Tibial nerve (tissue), 4 donors: Measurements from ENCODE around the gene KLHL35. TPM values are rescaled to one million over a fixed set of nuclear protein-coding genes. Genes with fewer than 3 reads are reported as not detected.
"Not testable (repeated sequence)": the region's sequence is repeated elsewhere in the genome, so short reads cannot be mapped to it uniquely, and the experiment has no call there.

Experiments used
- DNase-seq, 2 donors: peaks; one replicate each; pipeline ENCODE4 v3.0.0-alpha.2; 2019; ENCODE audit warnings: low spot score in 2 of 2
- H3K27ac ChIP-seq, 4 donors: fragments of 200-600 bp; sonication (generic) in 3 of 4; one replicate each; pipeline ENCODE4 v1.5.1; 2017 to 2019; ENCODE audit warnings: mild to moderate bottlenecking in 1 of 4
- H3K27me3 ChIP-seq, 2 donors: fragments of 200-600 bp; sonication (generic) in 1 of 2; one replicate each; pipeline versions ENCODE4 v1.5.1 to v1.6.0; 2017 to 2019
- H3K36me3 ChIP-seq, 3 donors: fragments of 200-600 bp; sonication (generic); one replicate each; pipeline ENCODE4 v1.5.1; 2018 to 2019
- H3K4me1 ChIP-seq, 4 donors: fragments of 200-600 bp; sonication (generic) in 3 of 4; one replicate each; pipeline ENCODE4 v1.5.1; 2017 to 2019
- H3K4me3 ChIP-seq, 4 donors: fragments of 200-600 bp; sonication (generic) in 3 of 4; one replicate each; pipeline ENCODE4 v1.5.1; 2017 to 2019; ENCODE audit warnings: mild to moderate bottlenecking in 1 of 4, moderate library complexity in 1 of 4
- H3K9me3 ChIP-seq, 4 donors: fragments of 200-600 bp; sonication (generic) in 3 of 4; one replicate each; pipeline ENCODE4 v1.5.1; 2017 to 2019
- EP300 ChIP-seq, 2 donors: sonication (generic); formaldehyde crosslinking; IDR thresholded peaks; one replicate each; pipeline ENCODE4 v1.6.1; 2017; ENCODE audit warnings: antibody characterized with exemption in 2 of 2, mild to moderate bottlenecking in 1 of 2
- POLR2A ChIP-seq, 2 donors: fragments of 450-650 bp; IDR thresholded peaks; one replicate each; pipeline ENCODE4 v1.6.1; 2017; ENCODE audit warnings: antibody characterized with exemption in 2 of 2, mild to moderate bottlenecking in 2 of 2, moderate library complexity in 2 of 2
- WGBS, 2 donors: methylation state at CpG; one replicate each; pipeline ENCODE4 v1.1.5; 2018; 5-methylcytosine and 5-hydroxymethylcytosine counted together
- total RNA-seq, 4 donors: library from RNA; depleted of rRNA; stranded (reverse); fragments of >200 nt; gene quantifications; one replicate each; pipeline ENCODE4 v1.1.0, GENCODE V29; 2016
- TF ChIP-seq, protein P1 (sequence below), 5 experiments: fragments of 200-600 bp in 3 of 5; fragments of 450-650 bp in 2 of 5; sonication (generic) in 3 of 5; IDR thresholded peaks; one replicate each; pipeline ENCODE4 v1.5.1; 2016 to 2019; ENCODE audit warnings: antibody characterized with exemption in 5 of 5, mild to moderate bottlenecking in 3 of 5, moderate library complexity in 2 of 5

KLHL35 gene
- total RNA-seq, 4 donors from 2014 or later: 3.0 to 11.1 (median 6.6) TPM

DNA sequence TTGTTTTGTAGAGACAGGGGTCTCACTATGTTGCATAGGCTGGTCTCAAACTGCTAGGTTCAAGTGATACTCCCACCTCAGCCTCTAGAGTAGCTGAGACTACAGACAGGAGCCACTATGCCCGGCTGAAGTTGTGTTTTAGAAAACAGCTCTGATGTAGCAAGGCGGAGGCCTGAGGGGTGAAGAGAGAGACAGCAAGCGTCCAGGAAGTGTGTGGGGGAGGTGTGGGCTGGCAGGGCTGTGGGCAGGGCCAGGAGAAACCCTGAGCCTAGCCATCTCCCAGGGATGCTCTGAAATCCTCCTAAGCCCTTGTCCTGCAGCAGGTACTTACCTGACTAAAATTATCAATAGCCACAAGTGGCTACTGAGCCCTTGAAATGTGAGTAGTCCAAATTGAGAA is 49.8 kb downstream of the KLHL35 start:
- no peak for DNase-seq
- Histone ChIP-seq H3K27ac (no peak overlapping the region), H3K4me3 (no peak overlapping the region), H3K4me1 (peaks cover 0 to 9% (median 3%) of the 10 kb centered on the region in 4 donors), H3K36me3 (no peaks in the 10 kb centered on the region), H3K9me3 (no peaks in the 10 kb centered on the region), H3K27me3 (no peaks in the 10 kb centered on the region)
- TF ChIP-seq EP300 (IDR thresholded peaks at IDR 0.05): no peak
- no peak for TF ChIP-seq POLR2A (IDR thresholded peaks at IDR 0.05)
- TF ChIP-seq, protein P1, sequence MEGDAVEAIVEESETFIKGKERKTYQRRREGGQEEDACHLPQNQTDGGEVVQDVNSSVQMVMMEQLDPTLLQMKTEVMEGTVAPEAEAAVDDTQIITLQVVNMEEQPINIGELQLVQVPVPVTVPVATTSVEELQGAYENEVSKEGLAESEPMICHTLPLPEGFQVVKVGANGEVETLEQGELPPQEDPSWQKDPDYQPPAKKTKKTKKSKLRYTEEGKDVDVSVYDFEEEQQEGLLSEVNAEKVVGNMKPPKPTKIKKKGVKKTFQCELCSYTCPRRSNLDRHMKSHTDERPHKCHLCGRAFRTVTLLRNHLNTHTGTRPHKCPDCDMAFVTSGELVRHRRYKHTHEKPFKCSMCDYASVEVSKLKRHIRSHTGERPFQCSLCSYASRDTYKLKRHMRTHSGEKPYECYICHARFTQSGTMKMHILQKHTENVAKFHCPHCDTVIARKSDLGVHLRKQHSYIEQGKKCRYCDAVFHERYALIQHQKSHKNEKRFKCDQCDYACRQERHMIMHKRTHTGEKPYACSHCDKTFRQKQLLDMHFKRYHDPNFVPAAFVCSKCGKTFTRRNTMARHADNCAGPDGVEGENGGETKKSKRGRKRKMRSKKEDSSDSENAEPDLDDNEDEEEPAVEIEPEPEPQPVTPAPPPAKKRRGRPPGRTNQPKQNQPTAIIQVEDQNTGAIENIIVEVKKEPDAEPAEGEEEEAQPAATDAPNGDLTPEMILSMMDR (IDR thresholded peaks at IDR 0.05): no peak
- WGBS, 2 donors: 59 to 76% methylated on average over 3 of the region's 3 CpGs

GRCh38 chr11:75380716-75381420 is 52.1 kb downstream of the KLHL35 start:
- Histone ChIP-seq H3K27ac (no peak overlapping the region), H3K36me3 (no peaks in the 10 kb centered on the region), H3K9me3 (no peaks in the 10 kb centered on the region), H3K4me3 (no peak overlapping the region), H3K27me3 (no peaks in the 10 kb centered on the region), H3K4me1 (peaks cover 0 to 6% (median 3%) of the 10 kb centered on the region in 4 donors)
- TF ChIP-seq EP300 (IDR thresholded peaks at IDR 0.05) (no peak), POLR2A (IDR thresholded peaks at IDR 0.05) (no peak)
- TF ChIP-seq, protein P1 (IDR thresholded peaks at IDR 0.05): no peak
- no peak for DNase-seq
- 71 to 72% methylated on average over 7 of the region's 7 CpGs for WGBS, 2 donors

DNA sequence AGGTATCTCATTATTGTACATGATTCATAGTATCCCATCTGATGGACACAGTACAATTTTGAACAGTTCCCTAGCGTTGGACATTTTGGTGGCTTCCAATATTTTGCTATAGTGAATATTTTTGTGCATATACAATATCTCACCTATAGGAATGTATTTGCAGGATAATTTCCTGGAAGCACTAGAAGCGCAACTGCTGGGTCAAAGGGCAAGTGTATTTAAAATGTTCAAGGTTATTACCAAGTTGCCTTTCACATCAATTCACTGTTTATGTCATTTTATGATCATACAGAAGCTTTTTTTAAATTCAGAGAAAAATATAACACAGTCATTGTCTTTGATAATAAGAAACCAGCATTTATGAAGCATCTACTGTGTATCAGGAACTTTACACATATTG is 52.8 kb downstream of the KLHL35 start:
- H3K4me3 ChIP-seq: no peak overlapping the region
- no peaks in the 10 kb centered on the region for H3K36me3 ChIP-seq
- peaks cover 0 to 6% (median 3%) of the 10 kb centered on the region in 4 donors for H3K4me1 ChIP-seq
- TF ChIP-seq EP300 (IDR thresholded peaks at IDR 0.05) (no peak), POLR2A (IDR thresholded peaks at IDR 0.05) (no peak)
- TF ChIP-seq, protein P1 (IDR thresholded peaks at IDR 0.05): no peak
- no peaks in the 10 kb centered on the region for H3K27me3 ChIP-seq
- H3K9me3 ChIP-seq: no peaks in the 10 kb centered on the region
- no peak for DNase-seq
- H3K27ac ChIP-seq: no peak overlapping the region
- WGBS, 2 donors: 84 to 93% methylated on average over 2 of the region's 2 CpGs

- not testable (repeated sequence) for H3K27ac ChIP-seq, H3K27me3 ChIP-seq, DNase-seq, H3K4me3 ChIP-seq, H3K9me3 ChIP-seq, H3K4me1 ChIP-seq, H3K36me3 ChIP-seq
- 93 to 94% methylated on average over 17 of the region's 17 CpGs for WGBS, 2 donors
Observed at GRCh38 chr11:75378776-75379175, 54.2 kb downstream of the KLHL35 start.

GRCh38 chr11:75376175-75376574 is 56.8 kb downstream of the KLHL35 start:
- Histone ChIP-seq H3K27ac (no peak overlapping the region), H3K36me3 (no peaks in the 10 kb centered on the region), H3K4me3 (no peak overlapping the region), H3K27me3 (no peaks in the 10 kb centered on the region), H3K9me3 (no peaks in the 10 kb centered on the region), H3K4me1 (peaks cover 0 to 17% (median 3%) of the 10 kb centered on the region in 4 donors)
- DNase-seq: no peak
- TF ChIP-seq EP300 (IDR thresholded peaks at IDR 0.05) (no peak), POLR2A (IDR thresholded peaks at IDR 0.05) (no peak)
- TF ChIP-seq, protein P1 (IDR thresholded peaks at IDR 0.05): no peak
- 70 to 74% methylated on average over 9 of the region's 9 CpGs for WGBS, 2 donors
